NCI-H2227 (cell line): ENCODE data around the gene KEL.
"Not testable (repeated sequence)": the region's sequence is repeated elsewhere in the genome, so short reads cannot be mapped to it uniquely, and the experiment has no call there.

Experiments
- DNase-seq: peaks from one replicate; lab custom pipeline; 2025; ENCODE audit not compliant: unreplicated experiment; lab: John Stamatoyannopoulos, UW

Gene KEL, protein sequence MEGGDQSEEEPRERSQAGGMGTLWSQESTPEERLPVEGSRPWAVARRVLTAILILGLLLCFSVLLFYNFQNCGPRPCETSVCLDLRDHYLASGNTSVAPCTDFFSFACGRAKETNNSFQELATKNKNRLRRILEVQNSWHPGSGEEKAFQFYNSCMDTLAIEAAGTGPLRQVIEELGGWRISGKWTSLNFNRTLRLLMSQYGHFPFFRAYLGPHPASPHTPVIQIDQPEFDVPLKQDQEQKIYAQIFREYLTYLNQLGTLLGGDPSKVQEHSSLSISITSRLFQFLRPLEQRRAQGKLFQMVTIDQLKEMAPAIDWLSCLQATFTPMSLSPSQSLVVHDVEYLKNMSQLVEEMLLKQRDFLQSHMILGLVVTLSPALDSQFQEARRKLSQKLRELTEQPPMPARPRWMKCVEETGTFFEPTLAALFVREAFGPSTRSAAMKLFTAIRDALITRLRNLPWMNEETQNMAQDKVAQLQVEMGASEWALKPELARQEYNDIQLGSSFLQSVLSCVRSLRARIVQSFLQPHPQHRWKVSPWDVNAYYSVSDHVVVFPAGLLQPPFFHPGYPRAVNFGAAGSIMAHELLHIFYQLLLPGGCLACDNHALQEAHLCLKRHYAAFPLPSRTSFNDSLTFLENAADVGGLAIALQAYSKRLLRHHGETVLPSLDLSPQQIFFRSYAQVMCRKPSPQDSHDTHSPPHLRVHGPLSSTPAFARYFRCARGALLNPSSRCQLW

DNA sequence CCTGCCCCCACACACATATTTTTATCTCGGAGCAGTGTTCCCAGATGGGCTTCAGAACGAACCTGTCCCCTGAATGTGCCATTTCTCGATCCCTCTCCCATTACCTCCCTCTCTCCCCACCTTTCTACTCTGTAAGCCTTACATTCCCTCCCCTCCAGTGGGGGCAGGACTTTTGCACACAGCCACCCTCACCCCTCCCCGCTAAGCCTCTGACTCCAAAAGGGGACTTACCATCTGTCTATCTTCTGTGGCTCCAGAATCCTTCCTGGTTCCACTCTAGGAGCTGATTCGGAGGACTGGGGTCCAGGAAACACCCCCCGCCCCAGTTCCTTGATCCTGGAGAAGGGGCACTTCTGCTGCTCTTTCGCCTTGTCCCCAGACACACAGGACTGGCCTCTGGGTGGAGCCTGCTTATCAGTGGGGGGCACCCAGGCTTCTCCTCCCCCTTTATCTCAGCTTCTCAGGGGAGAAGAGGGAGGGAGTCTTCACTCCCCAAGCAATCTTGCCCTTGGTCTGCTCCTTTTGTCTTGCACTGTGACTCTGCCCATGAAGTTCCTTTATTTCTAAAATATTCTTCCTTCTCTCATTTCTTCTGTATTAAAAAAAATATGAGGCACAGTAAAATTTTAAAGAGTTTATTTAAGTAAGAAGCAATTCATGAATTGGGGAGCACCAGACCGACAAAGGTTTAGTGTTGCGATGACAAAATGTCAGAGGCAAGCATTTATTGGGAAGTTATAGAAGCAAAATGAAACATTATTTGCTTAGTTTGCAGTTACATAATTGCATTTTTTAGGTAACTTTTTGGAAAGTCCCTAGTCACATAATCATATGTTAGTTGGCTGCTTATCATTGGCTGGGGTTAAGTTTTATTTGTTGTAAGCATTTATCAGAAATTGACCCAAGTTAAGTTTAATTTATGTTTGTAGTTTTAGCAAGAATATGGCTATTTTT lies at the start of gene KEL:
Gene KEL (minus strand): TSS at position 391 of the 954 bp plus-strand sequence. CDS start 157 bp downstream, at position 234.
- no peak for DNase-seq

DNA sequence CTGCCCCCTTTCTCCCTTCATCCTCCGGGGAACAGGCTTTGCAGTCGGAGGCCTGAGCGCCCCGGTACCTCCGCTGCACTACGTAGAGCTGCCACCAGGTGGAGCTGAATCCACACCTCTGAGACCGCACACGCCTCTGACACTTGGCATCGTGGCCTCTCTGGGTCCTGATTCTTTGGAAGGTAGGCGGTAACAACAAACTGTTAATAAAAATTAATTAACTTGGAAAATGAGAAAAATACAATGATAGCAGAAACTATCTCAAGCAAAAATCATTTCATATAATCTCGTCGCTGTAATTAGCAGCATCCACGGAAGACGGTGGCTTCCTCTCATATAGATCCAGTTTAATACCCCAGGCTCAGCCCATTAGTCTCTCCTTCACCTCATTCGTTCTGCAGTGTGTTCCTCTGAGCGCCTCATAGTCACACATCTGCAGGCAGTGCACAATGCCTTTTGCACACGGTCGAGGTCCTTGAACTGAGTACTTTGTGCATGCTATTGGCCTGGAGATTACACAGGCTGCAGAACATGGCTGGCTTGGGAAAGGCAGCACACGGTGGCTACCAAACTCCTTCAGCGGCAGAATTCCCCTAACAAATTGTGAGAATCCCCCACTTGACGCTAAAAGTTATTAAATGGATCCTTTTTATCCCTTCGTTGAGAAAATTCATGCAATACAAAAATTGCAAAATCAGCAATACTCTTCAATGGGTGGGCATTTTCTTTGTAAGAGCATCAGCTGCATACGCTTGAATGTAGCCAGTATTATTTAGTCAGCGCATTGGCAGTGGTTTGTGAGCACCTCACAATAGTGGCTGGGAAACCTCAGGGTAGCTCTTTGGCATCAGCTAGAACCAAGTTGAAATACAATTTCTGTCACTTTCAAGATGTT lies 46.1 kb upstream of the KEL start:
- peak; percentile 49 for DNase-seq

DNA sequence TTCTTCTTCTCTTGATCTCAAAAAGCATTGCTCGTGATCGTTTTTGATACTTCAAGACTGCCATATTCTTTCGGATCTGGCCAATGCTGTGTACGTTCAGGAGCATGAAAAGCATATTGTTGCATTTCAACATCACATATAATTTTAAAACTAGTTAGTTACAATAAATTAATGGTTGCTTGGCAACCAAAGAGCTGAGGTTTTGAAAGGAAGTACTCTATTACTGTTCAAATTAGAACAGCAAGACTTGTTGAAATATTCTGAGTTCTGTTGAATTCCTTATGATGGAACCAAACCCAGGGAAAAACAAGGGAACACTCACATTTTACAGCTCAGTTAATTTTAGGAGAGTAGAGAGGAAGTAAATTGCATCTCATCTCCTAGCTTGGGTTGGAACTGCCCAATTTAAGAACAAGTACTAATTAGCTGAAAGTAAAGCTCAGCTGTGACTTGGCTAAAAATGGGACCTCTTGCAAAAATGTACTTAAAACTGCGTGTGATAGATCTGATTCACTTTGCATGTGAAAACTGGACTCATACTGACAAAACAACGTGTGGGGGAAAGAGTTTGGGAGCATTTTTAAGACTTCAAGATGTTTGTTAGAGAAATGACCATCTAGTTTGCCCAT lies 43.6 kb upstream of the KEL start:
- no peak for DNase-seq

DNA sequence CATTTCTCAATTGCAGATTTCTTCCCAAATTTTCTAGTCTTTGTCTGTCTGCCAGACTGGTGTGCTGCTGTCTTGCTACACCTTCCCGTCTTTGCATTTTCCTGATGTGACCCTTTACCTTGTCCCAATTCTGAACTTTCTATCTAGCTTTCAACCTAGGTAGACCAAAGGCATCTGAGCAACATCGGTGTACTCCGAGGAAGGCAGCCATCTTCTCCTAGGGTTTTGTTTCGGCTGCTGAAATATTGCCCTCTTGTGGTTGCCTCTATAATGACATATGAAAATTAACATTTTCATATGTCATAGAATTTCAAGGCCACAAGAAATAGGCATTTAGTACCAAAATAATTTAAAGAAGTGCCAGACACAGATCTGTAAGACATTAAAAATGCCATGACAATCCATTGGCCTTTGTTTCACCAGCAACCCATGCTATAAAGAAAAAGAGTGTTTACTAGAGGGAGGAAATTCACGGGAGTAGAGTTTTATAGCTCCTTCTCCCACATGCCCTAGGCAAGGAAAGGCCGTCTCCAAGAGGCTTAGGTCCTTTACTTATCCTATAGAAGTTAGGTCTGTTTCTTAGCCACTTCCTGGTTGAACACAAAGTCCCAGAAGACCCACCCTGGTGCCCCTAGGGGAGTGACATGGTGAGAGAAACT lies 41.4 kb upstream of the KEL start:
- no peak for DNase-seq

DNA sequence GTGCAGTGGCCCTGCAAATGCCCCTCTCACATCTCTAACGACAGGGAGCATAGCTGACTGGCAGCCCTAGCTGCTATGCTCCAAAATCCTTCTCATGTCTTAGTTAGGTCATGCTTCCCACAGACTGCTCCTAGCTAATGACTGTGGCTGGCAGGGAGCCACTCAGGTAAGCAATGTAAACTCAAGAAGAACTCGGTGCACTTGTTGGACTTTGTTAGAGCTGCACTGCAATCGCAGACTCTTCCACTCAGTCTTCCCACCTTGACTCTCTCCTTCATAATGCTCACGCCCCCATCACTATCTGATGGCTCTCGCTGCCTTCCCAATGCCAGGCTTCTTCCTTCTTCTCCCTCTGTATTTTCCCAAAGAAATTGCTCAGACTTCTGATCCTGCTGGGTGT lies 40.7 kb upstream of the KEL start:
- no peak for DNase-seq

DNA sequence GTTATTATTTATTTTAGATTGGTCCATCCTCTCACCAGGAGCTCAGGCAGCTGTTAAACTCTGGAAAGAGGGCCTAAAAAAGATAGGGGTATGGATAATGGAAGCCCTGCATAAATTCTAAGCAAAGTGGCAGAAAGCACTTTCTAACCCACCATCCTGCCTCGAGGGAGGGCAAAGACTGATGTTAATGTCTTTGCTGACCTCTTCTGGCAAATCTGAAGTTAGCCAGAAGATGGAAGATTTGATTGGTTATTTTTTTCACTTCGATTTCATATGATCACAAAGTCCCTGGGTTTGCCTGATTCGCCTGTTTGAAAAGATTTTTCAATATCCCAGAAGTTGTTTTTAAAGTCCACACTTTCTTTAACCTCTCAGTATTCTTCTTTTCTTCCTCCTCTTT lies 39.9 kb upstream of the KEL start:
- no peak for DNase-seq

DNA sequence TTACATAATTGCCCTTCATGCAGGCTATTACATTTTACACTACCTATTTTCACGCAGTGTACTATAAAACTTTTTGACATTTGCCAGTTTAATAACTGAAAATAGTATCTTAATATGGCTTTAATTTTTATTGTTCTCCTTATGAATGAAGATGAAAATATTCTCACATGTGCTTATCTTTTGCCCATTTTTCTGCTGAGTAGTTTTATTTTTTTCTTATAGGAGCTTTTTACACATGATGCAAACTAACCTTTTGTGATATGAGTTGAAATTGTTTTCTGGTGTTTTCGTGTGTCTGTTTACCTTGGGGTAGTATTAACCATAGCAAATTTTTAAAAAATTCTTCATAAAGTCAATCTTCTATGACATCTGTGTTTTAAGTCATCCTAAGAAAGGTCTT lies 38.5 kb upstream of the KEL start:
- no peak for DNase-seq

DNA sequence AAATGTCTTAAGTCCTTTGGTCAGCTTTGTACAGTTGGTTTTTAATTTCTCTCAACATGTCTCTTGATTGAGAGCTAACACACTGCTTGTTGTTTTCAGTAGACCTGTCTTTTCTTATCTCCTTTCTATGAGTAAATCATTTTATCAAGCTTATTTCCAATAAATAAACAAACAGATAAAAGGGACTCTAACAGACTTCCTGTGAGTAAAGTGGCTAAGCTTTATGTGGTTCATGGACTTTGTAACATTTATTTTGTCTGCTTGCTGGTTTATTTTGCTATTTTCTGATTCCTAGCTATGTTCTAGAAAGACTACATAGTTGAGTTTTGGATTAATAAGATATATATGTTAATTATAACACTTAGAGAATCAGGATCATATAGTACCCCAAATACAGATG lies 37.6 kb upstream of the KEL start:
- no peak for DNase-seq

DNA sequence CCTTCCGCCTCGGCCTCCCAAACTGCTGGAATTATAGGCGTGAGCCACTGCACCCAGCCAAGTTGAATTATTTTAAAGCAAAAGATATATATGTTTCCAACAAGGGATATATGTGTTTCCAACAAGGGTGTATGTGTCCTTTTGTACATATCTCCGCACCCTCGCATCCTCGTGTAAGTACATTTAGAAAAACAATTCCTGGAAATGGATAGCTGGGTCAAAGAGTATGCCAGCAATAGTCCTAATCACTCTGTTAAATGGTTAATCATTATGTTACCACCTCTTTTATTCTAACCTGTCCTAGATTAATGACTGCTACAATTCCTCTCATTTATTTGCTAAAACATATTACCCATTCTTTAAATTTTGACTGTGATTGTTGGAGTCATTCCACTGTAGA lies 36.8 kb upstream of the KEL start:
- no peak for DNase-seq

DNA sequence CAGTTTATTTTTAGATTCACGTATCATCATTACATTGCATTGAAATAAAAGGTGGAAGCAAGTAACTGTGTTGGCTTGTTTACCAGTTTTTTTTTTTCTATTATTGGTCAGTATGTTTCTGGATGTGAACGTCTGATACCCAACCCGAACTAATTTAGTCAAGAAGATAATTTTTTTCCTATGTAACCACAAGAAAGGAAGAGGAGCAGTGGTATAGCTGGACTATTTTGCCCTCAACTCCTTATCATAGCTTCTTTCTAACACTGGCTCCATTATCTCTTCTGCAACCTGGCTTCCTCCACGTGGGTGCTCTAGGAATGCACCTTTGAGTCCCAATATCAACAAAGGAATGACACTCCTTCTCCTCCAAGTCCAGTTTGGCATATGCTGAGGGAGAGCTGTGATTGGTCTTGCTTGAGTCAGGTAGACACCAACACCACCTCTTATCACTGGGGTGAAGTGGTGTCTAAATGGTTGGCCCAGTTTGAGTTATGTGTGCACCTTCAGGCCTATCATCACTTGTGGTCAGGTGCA lies 35.4 kb upstream of the KEL start:
- DNase-seq: no peak

DNA sequence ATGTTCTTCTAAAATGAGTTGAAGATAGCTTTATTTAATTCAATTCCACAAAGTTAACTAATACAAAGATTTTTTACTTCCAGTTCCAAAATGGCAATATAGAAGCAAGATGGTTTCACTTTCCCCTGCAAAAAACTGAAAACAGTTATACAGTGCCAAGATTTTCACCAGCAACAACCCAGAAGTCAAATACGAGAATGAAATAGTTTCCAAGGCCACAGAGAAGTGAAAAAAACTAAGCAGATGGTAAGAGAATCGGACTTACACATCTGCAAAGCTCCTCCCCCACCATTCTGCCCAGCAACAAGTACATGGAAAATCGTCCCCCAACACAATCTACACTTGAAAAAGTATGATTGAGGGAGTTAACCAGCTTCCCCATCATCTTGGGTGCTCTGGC lies 30.3 kb upstream of the KEL start:
- no peak for DNase-seq

DNA sequence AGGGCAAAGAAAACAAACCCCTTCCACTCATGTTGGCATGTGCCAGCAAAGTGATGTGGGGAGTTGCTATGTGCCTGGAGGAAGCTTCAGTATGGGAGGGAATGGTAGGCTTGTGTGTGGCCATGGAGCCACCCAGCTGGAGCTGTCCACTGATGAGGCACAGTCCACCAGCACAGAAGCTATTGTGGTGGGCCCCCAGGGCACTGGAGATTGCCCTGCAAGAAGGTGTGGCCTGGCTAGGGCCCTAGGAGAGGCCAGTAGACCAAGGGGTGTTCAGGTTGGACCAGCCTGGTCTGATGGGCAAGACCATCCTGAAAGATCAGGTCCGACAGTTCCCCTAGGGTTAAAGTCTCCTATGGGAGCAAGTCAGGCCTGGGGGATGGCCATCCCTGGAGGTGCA lies 22.1 kb upstream of the KEL start:
- no peak for DNase-seq

DNA sequence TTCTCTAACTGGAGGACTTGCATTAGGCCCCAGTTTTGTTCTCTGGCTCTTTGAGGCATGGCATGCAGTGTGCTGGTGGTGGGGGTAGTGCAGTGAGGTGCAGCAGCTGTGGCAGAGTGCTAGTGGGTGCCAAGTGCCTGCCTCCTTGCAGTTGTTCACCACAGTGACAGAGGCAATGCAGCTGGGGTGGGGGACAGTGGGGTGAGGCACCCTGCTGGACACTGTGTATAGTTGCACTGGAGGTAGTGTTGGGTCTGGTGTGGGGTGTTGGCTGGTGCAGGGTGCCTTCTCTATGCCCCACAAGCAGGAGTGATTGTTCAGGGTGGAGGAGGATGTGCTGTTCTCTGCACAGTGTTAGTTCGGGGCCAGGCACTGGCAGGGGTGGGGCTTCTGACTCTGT lies 21.7 kb upstream of the KEL start:
- no peak for DNase-seq

DNA sequence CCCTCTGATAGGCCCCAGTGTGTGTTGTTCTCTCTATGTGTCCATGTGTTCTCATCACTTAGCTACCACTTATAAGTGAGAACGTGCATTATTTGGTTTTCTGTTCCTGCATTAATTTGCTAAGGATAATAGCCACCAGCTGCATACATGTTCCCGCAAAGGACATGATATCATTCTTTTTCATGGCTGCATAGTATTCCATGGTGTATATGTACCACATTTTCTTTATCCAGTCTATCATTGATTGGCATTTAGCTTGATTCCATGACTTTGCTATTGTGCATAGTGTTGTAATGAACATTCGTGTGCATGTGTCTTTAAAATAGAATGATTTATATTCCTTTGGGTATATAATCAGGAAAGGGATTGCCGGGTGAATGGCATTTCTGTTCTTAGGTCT lies 16.2 kb upstream of the KEL start:
- DNase-seq: not testable (repeated sequence)

DNA sequence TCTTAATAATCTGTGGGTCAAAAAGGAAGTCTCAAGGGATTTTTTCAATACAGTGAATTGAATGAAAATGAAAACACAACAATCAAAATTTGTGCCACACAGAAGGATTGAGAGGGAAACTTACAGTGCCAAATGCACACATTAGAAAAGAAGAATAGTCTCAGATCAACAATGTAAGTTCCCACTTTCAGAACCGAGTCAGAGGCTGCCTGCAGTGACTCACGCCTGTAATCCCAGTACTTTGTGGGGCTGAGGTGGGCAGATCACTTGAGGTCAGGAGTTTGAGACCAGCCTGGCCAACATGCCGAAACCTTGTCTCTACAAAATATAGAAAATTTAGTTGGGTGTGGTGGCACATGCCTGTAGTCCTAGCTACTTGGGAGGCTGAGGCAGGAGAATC lies 12.5 kb upstream of the KEL start:
- DNase-seq: no peak

DNA sequence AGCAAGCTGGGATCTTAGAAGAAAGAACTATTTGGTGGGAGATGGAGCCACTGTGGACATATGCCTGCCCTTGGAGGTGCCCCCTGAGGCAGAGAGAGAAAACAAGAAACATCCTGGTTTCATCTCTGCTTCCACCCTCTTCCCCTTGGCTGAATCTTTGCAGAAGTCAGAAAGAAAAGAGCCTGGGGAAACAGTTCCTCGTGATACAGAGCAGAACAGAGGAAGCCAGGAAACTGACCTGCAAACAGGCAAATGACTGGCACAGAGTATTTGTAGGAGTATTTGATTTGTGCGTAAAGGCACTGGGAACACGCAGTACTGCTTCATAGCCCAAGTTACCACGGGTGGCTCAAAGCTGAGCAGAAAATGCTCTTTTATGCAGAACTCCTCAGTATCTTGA lies 7.0 kb upstream of the KEL start:
- no peak for DNase-seq

DNA sequence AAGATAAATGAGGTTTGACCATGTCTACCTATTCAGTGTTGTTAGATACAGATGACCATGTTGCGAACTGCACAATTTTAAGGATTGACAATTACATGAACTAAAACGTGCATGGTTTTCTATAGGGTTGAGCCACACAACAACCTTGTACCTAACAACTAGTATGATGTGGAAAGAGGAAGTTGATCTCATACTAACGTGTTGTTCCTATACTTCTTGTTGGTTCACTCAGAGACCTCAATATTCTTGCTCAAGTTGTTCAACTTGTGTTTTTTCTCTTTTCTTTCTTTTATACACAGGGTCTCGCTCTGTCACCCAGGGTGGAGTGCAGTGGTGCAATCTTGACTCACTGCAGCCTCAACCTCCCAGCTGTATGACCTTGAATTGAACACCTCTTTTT lies 6.1 kb upstream of the KEL start:
- DNase-seq: no peak

DNA sequence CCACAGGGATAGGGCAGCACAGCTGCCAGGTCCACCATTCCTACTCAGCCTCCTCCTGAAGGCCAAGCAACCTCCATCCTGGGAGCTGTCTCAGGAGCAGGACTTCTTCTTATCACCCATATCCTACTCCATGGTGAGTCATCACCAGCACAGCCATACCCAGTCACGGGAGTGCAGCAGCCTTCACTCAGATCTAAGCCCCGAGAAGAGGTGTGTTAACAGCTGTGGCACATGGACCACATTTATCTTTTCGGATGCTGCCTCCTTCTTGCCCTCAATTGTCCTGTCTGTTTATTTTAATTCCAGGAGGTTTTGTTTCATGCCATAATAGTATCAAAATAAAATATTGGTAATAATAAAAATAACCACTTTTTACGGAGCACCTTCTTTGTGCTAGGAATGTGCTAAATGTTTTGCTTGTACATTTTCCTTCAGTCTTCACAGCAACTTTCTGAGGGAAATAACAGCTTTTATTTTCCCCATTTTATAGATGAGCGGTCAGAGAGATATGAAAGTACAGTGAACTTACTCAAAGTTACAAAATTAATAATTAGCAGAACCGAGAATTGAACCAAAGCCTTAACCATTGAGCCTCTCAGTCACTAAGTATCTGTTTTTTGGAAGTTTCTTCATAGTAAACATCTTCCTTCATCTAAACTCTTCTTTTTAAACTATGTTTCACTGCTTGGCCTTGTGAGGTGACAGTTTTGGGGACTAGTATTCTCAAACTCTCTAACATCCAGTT lies 2.5 kb upstream of the KEL start:
- no peak for DNase-seq

DNA sequence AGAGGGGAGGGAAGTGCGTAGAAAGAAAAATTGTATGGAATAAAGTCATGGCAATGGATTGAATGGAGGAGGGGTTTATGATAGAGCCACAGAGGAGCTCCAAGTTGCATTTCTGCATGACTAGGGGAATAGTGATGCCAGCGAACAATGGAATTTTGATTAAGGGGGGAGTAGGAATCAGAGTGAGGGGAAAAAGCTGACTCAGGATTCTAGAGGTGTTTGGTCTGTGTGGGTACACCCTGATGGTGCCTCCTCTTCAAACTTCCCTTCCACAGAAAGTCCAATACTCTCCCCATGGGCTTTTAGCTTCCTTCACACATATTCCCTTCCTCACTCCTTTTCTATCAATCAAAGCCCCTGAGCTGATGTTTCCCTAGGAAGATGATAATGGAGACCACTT lies 1.8 kb upstream of the KEL start:
- no peak for DNase-seq
